ENCODE results near the gene ENTPD3.

The ENTPD3 gene

DNA sequence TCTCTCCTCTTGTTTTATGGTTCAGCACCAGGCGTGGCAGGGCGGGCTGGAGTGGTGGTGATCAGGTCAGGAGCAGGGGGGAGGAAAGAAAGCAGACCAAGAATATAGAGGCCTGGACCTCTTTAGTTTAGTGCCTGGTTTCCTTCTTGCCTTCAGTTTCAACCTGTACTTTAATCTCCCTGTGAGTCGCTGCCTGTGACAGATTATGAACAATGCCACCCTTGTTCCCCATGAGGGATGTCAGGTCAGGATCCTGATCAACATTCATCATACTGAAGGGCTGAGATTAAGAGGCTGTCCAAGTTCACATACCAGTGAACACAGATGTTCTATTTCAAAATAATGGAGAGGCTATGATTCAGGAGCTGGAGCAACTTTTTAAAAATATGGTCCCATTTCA lies 11.4 kb downstream of the ENTPD3 start:
- no peak for DNase-seq (ENCODE audit: low read depth in 4 of 4, low spot score in 1 of 4)

DNA sequence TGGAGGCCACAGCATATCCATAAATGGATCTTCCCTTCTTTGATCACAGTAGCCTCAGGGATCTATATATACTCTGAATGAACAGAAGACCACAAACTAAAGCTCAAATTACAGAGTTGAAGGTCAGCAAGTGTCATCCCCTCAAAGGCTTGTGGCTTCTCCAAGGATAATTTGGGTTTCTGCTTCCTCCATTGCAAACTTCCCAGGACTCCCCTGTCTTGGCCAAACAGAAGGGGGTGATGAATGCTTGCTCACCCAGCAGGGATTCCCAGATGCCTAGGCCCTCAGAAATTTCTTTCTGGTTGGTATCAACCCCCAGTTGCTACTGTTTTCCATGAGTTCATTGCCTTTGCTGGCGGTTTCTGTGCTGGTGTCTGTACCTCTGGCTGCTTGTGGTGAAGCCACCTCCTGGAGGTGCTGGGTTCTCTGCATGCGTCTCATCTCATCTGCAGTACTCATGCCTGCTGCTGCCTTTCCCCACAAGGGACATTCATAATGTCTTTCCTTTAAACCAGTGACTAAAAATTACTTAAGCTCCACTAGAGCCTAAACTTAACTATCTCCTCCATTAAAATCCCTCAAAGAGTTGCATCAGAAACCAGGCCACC lies 17.7 kb downstream of the ENTPD3 start:
- DNase-seq (ENCODE audit: low read depth in 4 of 4, low spot score in 1 of 4) = no peak

DNA sequence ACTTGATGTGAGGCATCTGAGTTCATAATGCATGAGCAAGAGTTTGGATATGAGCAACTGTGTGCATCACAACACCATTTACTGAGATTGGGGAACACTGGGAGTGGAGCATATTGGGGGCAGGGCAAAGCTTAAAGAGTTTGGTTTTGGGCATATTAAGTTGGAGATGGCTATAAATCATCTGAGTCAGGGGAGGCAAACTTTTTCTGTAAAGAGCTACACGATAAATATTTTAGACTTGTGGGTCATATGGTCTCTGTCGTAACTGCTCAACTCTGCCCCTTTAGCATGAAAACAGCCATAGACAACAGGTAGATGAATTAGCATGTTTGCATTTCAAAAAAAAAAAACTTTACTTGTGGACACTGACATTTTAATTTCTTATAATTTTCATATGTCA lies 20.0 kb downstream of the ENTPD3 start:
- no peak for DNase-seq (ENCODE audit: low read depth in 4 of 4, low spot score in 1 of 4)

GRCh38 chr3:40407611-40408010 lies 20.6 kb downstream of the ENTPD3 start:
- no peak for DNase-seq (ENCODE audit: low read depth in 4 of 4, low spot score in 1 of 4)

DNA sequence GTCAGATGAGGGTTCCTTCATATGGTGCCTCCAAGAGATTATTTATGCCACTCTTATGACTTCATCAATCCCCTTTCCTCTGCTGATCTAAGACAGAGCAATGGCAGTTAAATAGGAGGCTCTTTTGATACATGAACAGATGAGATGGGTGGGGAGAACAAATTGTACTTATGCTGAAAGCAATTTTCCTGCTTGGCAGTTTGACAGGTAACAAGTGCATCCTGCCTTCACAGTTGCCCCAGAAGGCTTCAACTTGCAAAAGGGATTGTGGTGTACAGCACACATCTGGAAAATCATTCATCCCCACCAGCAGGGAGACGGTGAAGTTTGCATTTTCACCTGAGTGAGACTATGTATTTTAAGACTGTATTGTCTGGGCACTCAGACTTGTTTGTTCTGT lies 27.3 kb downstream of the ENTPD3 start:
- no peak for DNase-seq (ENCODE audit: low read depth in 4 of 4, low spot score in 1 of 4)

DNA sequence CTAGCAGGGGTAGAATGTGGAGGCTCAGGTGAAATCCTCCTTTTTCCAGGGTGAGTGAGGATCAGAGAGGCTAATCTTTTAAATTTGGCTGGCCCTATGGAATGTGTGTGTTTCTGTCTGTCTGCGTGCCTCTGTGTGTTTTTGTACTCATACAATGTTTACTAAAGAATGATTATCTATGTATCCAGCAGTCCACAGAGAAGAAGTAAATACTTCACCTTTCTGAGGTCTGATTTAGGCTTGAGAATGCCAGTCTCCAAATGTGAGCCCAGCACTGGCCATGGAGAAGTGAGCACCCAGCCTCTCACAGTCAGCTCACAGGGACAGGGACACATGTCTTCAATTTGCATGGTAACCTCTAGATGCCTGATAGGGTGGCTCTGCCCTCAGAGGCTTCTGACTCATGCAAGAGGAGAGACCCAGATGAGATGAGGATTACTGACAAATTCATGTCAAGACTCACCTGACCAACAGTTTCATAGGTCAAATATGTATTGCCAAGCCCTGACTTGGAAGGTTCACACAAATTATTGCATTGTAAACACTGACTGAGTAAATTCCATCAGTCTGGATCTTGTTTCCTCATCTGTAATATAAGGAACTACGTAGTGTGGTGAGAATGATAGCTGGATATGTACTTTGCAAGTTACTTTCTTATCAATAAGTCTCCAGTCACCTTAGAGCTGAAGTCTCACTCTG lies 31.0 kb downstream of the ENTPD3 start:
- no peak for DNase-seq (ENCODE audit: low read depth in 4 of 4, low spot score in 1 of 4)

GRCh38 chr3:40422861-40423260 lies 35.9 kb downstream of the ENTPD3 start:
- DNase-seq (ENCODE audit: low read depth in 4 of 4, low spot score in 1 of 4) = no peak

DNA sequence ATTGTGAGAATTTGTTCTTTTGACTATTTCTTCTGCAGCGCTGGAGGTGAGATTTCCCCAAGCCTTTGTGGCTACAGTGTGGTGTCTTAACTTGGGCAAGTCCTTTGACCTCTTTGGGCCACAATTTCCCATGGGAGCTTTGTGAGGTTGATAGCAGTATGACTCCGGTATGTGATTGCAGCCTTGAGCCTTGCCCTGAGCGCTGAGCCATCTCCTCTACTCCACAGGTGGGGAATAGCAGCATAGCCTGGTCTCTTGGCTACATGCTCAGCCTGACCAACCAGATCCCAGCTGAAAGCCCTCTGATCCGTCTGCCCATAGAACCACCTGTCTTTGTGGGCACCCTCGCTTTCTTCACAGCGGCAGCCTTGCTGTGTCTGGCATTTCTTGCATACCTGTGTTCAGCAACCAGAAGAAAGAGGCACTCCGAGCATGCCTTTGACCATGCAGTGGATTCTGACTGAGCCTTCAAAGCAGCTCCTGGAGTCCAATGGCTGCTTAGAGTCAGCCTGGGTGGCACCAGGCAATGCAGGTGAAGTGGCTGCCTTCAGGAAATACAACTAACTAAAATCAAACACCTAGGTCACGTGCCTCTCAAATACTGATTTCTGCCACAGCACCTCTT lies 40.2 kb downstream of the ENTPD3 start:
- DNase-seq (ENCODE audit: low read depth in 4 of 4, low spot score in 1 of 4) = no peak

- DNase-seq (ENCODE audit: low read depth in 4 of 4, low spot score in 1 of 4) = no peak
Measured at GRCh38 chr3:40432793-40433192, 45.8 kb downstream of the ENTPD3 start.

GRCh38 chr3:40437889-40438288 lies 50.9 kb downstream of the ENTPD3 start:
- DNase-seq (ENCODE audit: low read depth in 4 of 4, low spot score in 1 of 4) = no peak

GRCh38 chr3:40445062-40445461 lies 58.1 kb downstream of the ENTPD3 start:
- no peak for DNase-seq (ENCODE audit: low read depth in 4 of 4, low spot score in 1 of 4)

GRCh38 chr3:40445880-40446279 lies 58.9 kb downstream of the ENTPD3 start:
- no peak for DNase-seq (ENCODE audit: low read depth in 4 of 4, low spot score in 1 of 4)

GRCh38 chr3:40450438-40450837 lies 63.5 kb downstream of the ENTPD3 start:
- no peak for DNase-seq (ENCODE audit: low read depth in 4 of 4, low spot score in 1 of 4)

GRCh38 chr3:40451551-40451950 lies 64.6 kb downstream of the ENTPD3 start:
- DNase-seq (ENCODE audit: low read depth in 4 of 4, low spot score in 1 of 4) = no peak

DNA sequence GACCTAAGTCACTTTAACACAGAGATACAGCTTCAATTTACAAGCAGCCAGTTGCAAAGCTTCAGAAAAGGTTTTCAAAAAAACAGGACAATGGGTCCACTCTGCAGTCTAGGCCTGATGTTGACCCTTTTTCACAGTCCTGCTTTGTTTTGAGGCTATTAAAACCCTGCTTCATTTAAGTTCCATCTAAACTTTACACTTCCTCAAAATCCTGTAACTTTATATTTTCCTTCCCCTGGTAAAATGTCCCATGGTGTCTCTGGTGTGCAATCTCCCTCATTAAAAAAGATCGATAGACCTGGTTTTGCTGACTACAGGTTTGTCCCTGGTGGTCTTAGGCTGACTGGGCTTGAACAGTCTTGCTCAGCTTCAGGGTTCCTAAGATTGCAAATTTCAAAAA lies 65.1 kb downstream of the ENTPD3 start:
- DNase-seq (ENCODE audit: low read depth in 4 of 4, low spot score in 1 of 4) = no peak

DNA sequence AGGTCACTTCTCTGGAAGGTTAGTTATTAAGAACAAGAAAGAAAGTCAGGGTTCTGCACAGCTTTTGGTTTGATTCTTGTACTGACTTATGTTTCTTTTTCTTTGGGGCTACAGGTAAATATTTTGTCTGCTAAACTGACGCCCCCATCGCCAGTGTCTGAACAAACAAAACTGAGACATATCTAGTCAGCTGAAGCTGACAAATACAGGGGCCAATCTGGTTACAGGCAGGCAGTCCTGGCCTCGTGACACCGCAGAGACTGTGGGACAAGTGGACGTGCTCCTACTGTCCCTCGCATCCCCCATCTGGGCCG lies 65.5 kb downstream of the ENTPD3 start:
- DNase-seq (ENCODE audit: low read depth in 4 of 4, low spot score in 1 of 4) = no peak

- peak; percentile 77 to 92 (median 88) for DNase-seq (ENCODE audit: low read depth in 4 of 4, low spot score in 1 of 4)
Measured at GRCh38 chr3:40452876-40453730, 66.1 kb downstream of the ENTPD3 start.

GRCh38 chr3:40453933-40454332 lies 66.9 kb downstream of the ENTPD3 start:
- no peak for DNase-seq (ENCODE audit: low read depth in 4 of 4, low spot score in 1 of 4)

GRCh38 chr3:40455328-40455727 lies 68.3 kb downstream of the ENTPD3 start:
- DNase-seq (ENCODE audit: low read depth in 4 of 4, low spot score in 1 of 4) = no peak

DNA sequence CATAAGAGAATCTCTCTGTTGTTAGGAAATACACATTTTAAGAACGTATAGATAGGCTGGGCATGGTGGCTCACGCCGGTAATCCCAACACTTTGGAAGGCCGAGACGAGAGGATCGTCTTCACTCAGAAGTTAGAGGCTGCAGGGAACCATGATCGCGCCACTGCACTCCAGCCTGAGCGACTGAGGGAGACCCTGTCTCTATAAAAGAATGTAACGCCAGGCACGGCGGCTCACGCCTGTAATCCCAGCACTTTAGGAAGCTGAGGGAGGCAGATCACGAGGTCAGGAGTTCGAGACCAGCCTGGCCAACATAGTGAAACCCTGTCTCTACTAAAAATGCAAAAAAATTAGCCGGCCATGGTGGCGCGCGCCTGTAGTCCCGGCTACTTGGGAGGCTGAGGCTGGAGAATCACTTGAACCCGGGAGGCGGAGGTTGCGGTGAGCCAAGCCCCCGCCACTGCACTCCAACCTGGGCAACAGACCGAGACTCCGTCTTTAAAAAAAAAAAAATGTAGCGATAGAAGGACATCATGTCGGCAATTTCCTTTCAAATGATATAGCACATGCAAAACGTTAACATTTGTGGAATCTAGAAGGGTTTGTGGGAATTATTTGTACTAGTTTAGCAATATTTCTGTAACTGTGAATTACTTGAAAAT lies 69.4 kb downstream of the ENTPD3 start:
- no peak for DNase-seq (ENCODE audit: low read depth in 4 of 4, low spot score in 1 of 4)

All from stimulated activated CD4-positive, alpha-beta T cell treated with anti-CD3 and anti-CD28 coated beads, Interleukin-1b, Interleukin-23, amount 100 ng/mL, for 24 hours (primary cell).